GM18868 (cell line): ENCODE data around the gene ZWILCH.
"Not testable (repeated sequence)": the region's sequence is repeated elsewhere in the genome, so short reads cannot be mapped to it uniquely, and the experiment has no call there.

Experiments
- ATAC-seq: cut with Tn5 transposase; IDR thresholded peaks from one replicate; pipeline ENCODE4 v1.9.1; 2021; ENCODE audit warnings: mild to moderate bottlenecking, moderate library complexity; ENCODE audit not compliant: unreplicated experiment

Gene ZWILCH

GRCh38 chr15:66504563-66505429 lies at the start of gene ZWILCH, which contains the start of gene RPL4:
Gene ZWILCH (plus strand): TSS chr15:66505326. CDS start chr15:66505339, 13 bp downstream.
Gene RPL4 (minus strand): TSS chr15:66504855. CDS start chr15:66504790, 65 bp downstream.
- peak; percentile 76 for ATAC-seq

- ATAC-seq: no peak
These were observed 48.9 kb upstream of the ZWILCH start for GRCh38 chr15:66456211-66456610.

GRCh38 chr15:66459818-66460615 lies 45.1 kb upstream of the ZWILCH start:
- ATAC-seq: no peak

- not testable (repeated sequence) for ATAC-seq
These were observed 43.8 kb upstream of the ZWILCH start for GRCh38 chr15:66461294-66461693.

GRCh38 chr15:66461917-66462316 lies 43.2 kb upstream of the ZWILCH start:
- ATAC-seq: no peak

GRCh38 chr15:66462627-66463026 lies 42.5 kb upstream of the ZWILCH start:
- no peak for ATAC-seq

- not testable (repeated sequence) for ATAC-seq
These were observed 39.8 kb upstream of the ZWILCH start for GRCh38 chr15:66465294-66465693.

- not testable (repeated sequence) for ATAC-seq
These were observed 37.7 kb upstream of the ZWILCH start for GRCh38 chr15:66467162-66468040.

- ATAC-seq: not testable (repeated sequence)
These were observed 34.3 kb upstream of the ZWILCH start for GRCh38 chr15:66470825-66471224.

- peak; percentile 74 for ATAC-seq
These were observed 32.7 kb upstream of the ZWILCH start for GRCh38 chr15:66472176-66472999.

- no peak for ATAC-seq
These were observed 31.0 kb upstream of the ZWILCH start for GRCh38 chr15:66474135-66474534.

GRCh38 chr15:66474963-66475362 lies 30.2 kb upstream of the ZWILCH start:
- ATAC-seq: no peak

GRCh38 chr15:66476535-66476934 lies 28.6 kb upstream of the ZWILCH start:
- no peak for ATAC-seq

- no peak for ATAC-seq
These were observed 28.1 kb upstream of the ZWILCH start for GRCh38 chr15:66477011-66477410.

GRCh38 chr15:66480267-66480666 lies 24.9 kb upstream of the ZWILCH start:
- no peak for ATAC-seq

- no peak for ATAC-seq
These were observed 23.8 kb upstream of the ZWILCH start for GRCh38 chr15:66481107-66481856.

- no peak for ATAC-seq
These were observed 22.6 kb upstream of the ZWILCH start for GRCh38 chr15:66482539-66482938.

- no peak for ATAC-seq
These were observed 22.0 kb upstream of the ZWILCH start for GRCh38 chr15:66483131-66483566.

- no peak for ATAC-seq
These were observed 20.5 kb upstream of the ZWILCH start for GRCh38 chr15:66484539-66485112.
